HG03045 (cell line): ENCODE results near the gene LAMB1.

Source experiments
- ATAC-seq: cut with Tn5 transposase; IDR thresholded peaks from one replicate; pipeline ENCODE4 v1.9.1; 2021; ENCODE audit warnings: mild to moderate bottlenecking, moderate library complexity; ENCODE audit not compliant: unreplicated experiment

The LAMB1 gene

DNA sequence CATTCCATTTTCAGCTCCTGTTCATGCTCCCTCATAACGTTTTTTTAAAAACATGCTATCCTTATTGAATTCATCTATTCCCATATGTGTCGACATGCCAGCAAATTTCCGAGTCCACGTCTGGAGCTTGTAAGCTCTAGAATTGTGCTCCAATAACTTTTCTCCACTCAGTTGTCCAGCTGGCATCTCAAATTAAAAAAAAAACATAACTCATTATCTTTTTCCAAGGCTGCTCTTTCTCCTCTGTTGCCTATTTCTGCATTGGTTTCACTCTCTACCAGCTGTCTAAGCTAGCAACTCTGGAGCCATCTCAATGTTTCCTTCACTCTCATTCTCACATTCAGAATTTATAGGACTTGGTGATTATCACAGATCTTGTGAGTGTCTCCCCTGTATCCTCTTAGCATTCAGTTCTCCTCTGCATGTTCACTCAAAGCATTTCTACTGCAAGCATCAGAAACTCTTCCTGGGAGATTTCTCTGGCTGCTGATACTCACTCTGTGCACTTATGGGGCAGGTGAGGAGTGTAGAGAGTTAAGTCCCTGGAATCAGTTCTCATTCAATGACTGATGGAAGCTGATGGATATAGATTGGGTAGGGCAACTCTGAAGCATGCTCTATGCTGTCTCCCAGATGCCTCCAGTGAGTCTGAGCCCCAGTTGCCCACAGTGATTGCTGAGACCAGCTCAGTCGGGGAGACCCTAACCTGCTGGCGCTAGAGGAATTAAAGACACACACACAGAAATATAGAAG is 118.7 kb downstream of the LAMB1 start:
- ATAC-seq, result no peak

DNA sequence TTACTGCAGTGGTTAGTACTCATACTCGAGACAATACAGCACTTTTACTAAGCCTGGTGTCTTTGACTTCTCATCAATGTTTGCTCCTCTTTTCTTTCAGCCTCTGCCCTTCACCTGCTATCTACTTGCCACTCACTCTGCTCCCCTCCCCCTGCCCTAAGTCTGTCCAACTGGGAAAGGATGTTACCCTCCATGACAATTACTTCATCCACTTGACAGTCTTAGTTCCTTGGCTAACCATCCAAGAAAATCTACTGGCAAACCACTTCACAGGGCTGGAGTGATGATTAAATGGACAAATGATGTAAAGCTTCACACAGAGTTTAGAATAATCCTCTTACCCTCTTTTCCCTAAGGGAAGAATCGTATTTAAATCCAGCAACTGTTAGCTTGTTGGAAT is 120.2 kb downstream of the LAMB1 start:
- ATAC-seq, result no peak

DNA sequence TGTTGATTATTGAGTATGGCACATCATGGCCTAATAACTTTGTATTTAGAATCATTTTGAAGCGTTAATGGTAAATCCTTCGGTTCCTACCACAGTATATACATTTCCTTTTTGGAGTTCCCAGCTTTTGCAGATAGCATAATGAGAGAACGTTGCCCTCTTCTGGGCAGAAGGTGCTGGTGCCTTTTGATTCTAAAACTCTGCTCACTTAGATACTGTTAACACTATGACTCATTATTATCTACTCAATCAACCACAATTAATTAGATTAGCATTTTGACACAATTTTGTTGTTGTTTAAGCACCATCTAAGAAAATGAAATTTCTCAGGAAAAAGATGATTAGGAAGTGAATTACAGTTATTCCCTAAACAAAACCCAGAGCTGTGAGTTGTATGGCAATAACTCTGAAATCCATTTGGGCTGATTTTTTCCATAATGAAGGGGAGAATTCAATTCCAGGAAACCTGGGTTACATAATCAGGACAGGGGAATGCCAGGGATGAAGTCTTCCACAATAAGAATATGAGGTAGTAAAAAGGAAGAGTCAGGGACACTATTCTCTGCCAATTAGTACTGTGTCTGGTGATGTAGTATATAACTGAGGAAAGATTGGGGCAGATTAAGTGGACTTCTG is 123.4 kb downstream of the LAMB1 start:
- ATAC-seq, result peak; percentile 53

DNA sequence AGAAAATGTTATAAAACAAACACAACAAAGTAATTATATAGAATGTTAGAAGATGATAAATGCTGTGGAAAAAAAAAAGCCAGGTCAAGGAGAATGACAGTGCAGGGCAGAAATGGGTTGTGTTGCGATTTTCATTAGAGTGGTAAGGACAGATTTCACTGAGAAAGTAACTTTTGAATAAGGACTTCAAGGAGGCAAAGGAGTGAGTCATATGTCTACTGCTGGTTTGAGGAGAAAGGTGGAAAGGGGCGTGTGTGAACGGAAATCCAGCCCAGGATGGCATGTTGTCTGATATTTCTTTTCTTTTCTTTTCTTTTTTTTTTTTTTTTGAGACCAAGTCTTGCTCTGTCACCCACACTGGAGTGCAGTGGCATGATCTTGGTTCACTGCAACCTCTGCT is 124.3 kb downstream of the LAMB1 start:
- no peak for ATAC-seq

DNA sequence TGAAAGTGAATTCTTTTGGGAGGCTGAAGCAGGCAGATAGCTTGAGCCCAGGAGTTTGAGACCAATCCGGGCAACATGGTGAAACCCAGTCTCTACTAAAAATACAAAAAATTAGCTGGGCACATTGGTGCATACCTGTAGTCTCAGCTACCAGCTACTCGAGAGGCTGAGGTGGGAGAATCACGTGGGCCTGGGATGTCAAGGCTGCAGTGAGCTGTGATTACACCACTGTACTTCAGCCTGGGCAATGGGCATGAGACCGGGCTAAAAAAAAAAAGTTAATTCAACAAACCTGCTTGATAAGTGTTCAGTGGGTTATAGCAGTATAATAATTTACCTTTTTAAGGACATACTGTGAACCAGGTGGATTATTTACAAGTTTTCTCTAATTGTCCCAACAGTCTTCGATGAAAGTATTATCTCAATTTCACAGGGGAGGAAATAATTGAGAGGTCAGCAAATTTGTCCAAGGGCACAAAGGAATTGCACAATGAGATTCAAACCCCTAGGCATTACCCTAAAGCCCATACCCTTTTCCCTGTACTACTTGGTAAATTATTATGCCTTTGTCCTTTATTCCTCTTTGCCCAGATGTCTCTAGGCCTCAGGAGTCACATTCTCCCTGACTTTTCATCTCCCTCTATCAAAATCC is 125.1 kb downstream of the LAMB1 start:
- ATAC-seq, result no peak

DNA sequence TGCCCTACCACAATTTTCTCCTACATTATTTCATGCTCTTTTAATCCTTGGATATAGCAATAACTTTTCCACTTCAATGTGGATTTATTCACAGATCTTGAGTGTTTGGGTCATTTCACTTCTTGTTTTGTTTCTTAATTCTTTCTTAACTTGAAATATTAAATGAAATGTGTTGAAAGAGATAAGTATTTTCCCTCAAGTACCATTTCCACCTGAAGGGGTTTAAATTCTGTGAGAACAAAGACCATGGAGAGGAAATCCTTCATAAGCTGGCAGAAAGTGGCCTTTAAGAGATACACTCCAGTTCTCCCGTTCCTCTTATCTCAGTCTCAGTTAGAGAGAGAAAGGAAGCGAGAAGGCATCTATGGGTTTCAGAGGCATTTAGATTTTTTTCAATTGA is 126.0 kb downstream of the LAMB1 start:
- no peak for ATAC-seq

DNA sequence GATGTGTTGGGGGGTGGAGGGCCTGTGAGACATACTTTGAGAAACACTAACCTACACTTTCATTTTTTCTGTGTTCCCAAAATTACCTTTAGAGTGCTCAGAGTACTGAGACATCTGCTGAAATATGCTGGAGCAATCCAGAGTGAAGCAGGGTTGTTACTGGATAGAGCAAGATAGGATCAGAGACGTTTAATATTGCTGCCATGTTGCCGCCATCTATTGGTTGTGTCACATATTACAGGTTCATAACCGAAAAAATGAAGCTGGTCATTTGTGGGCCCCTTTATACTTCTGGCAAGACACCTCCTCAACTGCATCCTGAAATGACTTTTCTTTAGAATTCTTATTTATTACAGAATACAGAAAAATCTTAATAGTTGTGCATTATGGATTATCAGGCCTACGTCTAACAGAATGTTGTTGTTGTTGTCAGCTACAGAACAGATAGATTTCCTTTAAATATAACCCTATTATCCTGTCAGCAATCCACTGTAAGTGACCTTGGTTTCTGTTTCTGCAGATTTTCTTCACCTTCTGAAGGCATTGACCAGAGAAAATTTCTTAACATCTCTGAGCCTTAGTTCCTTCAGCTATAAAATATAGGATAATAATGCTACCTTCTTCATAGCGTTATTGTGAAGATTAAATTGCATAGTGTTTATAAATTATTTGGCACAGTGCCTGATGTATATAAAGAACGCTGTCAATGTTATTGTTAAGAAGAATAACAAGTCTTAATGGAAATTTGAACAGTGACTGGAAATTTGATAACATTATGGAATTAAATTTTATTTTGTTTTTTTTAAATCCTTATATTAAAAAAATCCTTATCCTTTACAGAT is 128.1 kb downstream of the LAMB1 start:
- ATAC-seq, result peak; percentile 65

DNA sequence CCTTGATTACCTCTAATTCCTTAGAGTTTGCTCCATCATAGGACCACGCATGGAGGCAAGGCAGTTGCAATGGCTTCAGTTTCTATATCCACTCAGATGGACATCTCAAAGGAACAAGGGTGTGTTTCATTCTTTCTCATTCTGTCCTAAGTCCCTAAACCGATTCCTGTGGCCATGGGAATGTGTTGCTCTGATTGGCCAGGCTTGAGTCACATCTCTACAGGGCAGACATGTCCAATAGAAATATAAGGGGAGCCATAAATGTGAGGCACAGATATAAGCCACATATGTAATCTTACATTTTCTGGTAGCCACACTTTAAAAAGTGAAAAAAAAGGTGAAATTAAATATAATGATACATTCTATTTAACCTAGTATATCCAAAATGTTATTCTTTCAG is 128.8 kb downstream of the LAMB1 start:
- no peak for ATAC-seq
